ENCODE measurements around the gene CLCN1.

The CLCN1 gene

GRCh38 chr7:143399642-143400041 lies 83.7 kb downstream of the CLCN1 start:
- DNase-seq: no peak

- no peak for DNase-seq
Measured at GRCh38 chr7:143401265-143401664, 85.4 kb downstream of the CLCN1 start.
